K562 (cell line): ENCODE results near the gene LCNL1. TPM values are rescaled to one million over a fixed set of nuclear protein-coding genes. Genes with fewer than 3 reads are reported as not detected.

ENCODE experiments used
- GTF2A2 ChIP-seq: IDR thresholded peaks from 2 replicates; pipeline ENCODE4 v1.6.1; 2016; ENCODE audit warnings: mild to moderate bottlenecking, missing genetic modification characterization, missing compliant biosample characterization
- HOMEZ ChIP-seq: fragments of 250-450 bp; sonication (Bioruptor Pico); IDR thresholded peaks from 2 replicates; pipeline ENCODE4 v1.4.0; 2020; ENCODE audit warnings: mild to moderate bottlenecking, moderate library complexity
- KLF10 ChIP-seq: fragments of 250-450 bp; sonication (Bioruptor Pico); IDR thresholded peaks from 2 replicates; pipeline ENCODE4 v1.6.1; 2021; ENCODE audit warnings: matching md5 sums
- MBD1 ChIP-seq: fragments of 250-450 bp; sonication (Bioruptor Pico); IDR thresholded peaks from 2 replicates; pipeline ENCODE4 v1.8.0; 2022; ENCODE audit warnings: inconsistent platforms
- NR3C1 ChIP-seq: sonication (generic); formaldehyde crosslinking; IDR thresholded peaks from 2 replicates; pipeline ENCODE4 v1.8.1; 2022; ENCODE audit warnings: missing genetic modification reagents
- PCBP2 ChIP-seq: fragments of 200-400 bp; formaldehyde crosslinking; IDR thresholded peaks from 2 replicates; pipeline ENCODE4 v1.6.1; 2018; ENCODE audit warnings: low read length, low read depth, mild to moderate bottlenecking, moderate library complexity; ENCODE audit not compliant: poor library complexity, severe bottlenecking
- RBBP5 ChIP-seq: fragments of 200-600 bp; sonication (generic); IDR thresholded peaks from 2 replicates; pipeline ENCODE4 v1.6.1; 2012; ENCODE audit warnings: borderline replicate concordance, mild to moderate bottlenecking, low read length, control low read depth, inconsistent platforms; ENCODE audit not compliant: insufficient read depth, poor library complexity, severe bottlenecking
- RBFOX2 ChIP-seq: fragments of 200-400 bp; formaldehyde crosslinking; IDR thresholded peaks from 2 replicates; pipeline ENCODE4 v1.6.1; 2017; ENCODE audit warnings: low read depth, mild to moderate bottlenecking, low read length, moderate library complexity
- RREB1 ChIP-seq: fragments of 250-450 bp; sonication (Bioruptor Pico); IDR thresholded peaks from 2 replicates; pipeline ENCODE4 v1.4.0; 2020
- TEAD1 ChIP-seq, 2 experiments: fragments of 450-650 bp in 1 of 2; sonication (generic) in 1 of 2; formaldehyde crosslinking; IDR thresholded peaks; 2 replicates each; pipeline versions ENCODE4 v1.4.0 to v1.8.0; 2020 to 2022; ENCODE audit warnings: mild to moderate bottlenecking in 2 of 2, missing genetic modification reagents in 1 of 2
- TOE1 ChIP-seq, 2 experiments: fragments of 450-650 bp in 1 of 2; sonication (generic) in 1 of 2; formaldehyde crosslinking in 1 of 2; IDR thresholded peaks; 2 replicates each; pipeline versions ENCODE4 v1.7.1 to v1.8.0; 2016 to 2022; ENCODE audit warnings: borderline replicate concordance in 2 of 2, mild to moderate bottlenecking in 2 of 2, antibody characterized with exemption in 1 of 2, inconsistent platforms in 1 of 2, low read depth in 1 of 2, missing genetic modification reagents in 1 of 2, moderate library complexity in 1 of 2
- TSC22D4 ChIP-seq: fragments of 450-650 bp; IDR thresholded peaks from 2 replicates; pipeline ENCODE4 v1.6.1; 2016; ENCODE audit warnings: missing genetic modification characterization, missing biosample characterization, control low read depth
- ZNF197 ChIP-seq: fragments of 200-800 bp; sonication (Bioruptor generic); IDR thresholded peaks from 2 replicates; pipeline ENCODE4 v1.6.1; 2016; ENCODE audit warnings: low read depth, missing genetic modification characterization, missing compliant biosample characterization
- ZNF239 ChIP-seq: fragments of 250-450 bp; sonication (Bioruptor Pico); IDR thresholded peaks from 2 replicates; pipeline ENCODE4 v1.4.0; 2020; ENCODE audit warnings: mild to moderate bottlenecking
- polyA plus RNA-seq, 8 experiments: library from polyadenylated mRNA; depleted of rRNA in 4 of 8; stranded (reverse) in 5 of 8; unstranded in 3 of 8; fragments of >200 nt; fragmentation: Nextera tagmentation in 2 of 8; fragmentation: Illumina TruSeq in 1 of 8; extraction: Ambion mirVana in 2 of 8; extraction: Trizol in 1 of 8; gene quantifications; 2 replicates each; pipeline versions ENCODE4 v1.2.1 to v1.2.3, GENCODE V29; 2011 to 2014; ENCODE audit warnings: inconsistent platforms in 1 of 8, missing spikeins in 1 of 8
- total RNA-seq, 7 experiments: library from RNA; depleted of rRNA in 6 of 7; stranded (reverse); fragments of >200 nt in 6 of 7; fragmentation: Illumina TruSeq in 2 of 7; extraction: Trizol in 2 of 7; gene quantifications; 2 replicates each; pipeline versions ENCODE4 v1.2.1 to v1.2.3, GENCODE V29; 2011 to 2021; ENCODE audit warnings: low replicate concordance in 1 of 7
- TF ChIP-seq, protein P1 (sequence below): sonication (generic); formaldehyde crosslinking; IDR thresholded peaks from 2 replicates; pipeline ENCODE4 v1.9.0; 2022; ENCODE audit warnings: mild to moderate bottlenecking, missing genetic modification reagents

The LCNL1 gene
- total and polyA plus RNA-seq, 9 of the 15 experiments (the other 6 are each of a cell fraction or from before 2014, with no cell fraction given) = 0.04 to 0.16 (median 0.04) TPM; not detected in 4

- TF ChIP-seq ZNF239 (CRISPR knock-in tag) = no peak
- TF ChIP-seq TOE1 (IDR thresholded peaks at IDR 0.05; ENCODE audit: borderline replicate concordance) = no peak
- 0 out of 2 replicates have a peak, but pooled peaks have one; percentile 72 for TF ChIP-seq TOE1 (CRISPR knock-in tag; IDR thresholded peaks at IDR 0.05; ENCODE audit: borderline replicate concordance, low read depth)
- TF ChIP-seq PCBP2 = no peak
- peak in 1 of 2 experiments; percentile 67; a peak in 1 of 4 replicates for TF ChIP-seq TEAD1 (CRISPR knock-in tag; IDR thresholded peaks at IDR 0.05)
- TF ChIP-seq RBBP5 = no peak
- no peak for TF ChIP-seq HOMEZ (CRISPR knock-in tag)
- peak; percentile 82 for TF ChIP-seq RBFOX2
- no peak for TF ChIP-seq KLF10 (CRISPR knock-in tag)
- TF ChIP-seq, protein P1, sequence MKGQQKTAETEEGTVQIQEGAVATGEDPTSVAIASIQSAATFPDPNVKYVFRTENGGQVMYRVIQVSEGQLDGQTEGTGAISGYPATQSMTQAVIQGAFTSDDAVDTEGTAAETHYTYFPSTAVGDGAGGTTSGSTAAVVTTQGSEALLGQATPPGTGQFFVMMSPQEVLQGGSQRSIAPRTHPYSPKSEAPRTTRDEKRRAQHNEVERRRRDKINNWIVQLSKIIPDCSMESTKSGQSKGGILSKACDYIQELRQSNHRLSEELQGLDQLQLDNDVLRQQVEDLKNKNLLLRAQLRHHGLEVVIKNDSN (CRISPR knock-in tag) = peak; percentile 62
- no peak for TF ChIP-seq TSC22D4 (tag)
- TF ChIP-seq ZNF197 (CRISPR knock-in tag) = no peak
- TF ChIP-seq MBD1 (CRISPR knock-in tag) = no peak
- TF ChIP-seq GTF2A2 = no peak
- TF ChIP-seq RREB1 = 0 out of 2 replicates have a peak, but pooled peaks have one; percentile 33
- TF ChIP-seq NR3C1 (CRISPR knock-in tag) = 0 out of 2 replicates have a peak, but pooled peaks have one; percentile 63
These were observed 9.4 kb downstream of the LCNL1 start, which contains the start of gene PAXX (continued) for GRCh38 chr9:136991993-136992818.
